ENCODE measurements around the gene KCTD7. TPM values are rescaled to one million over a fixed set of nuclear protein-coding genes. Genes with fewer than 3 reads are reported as not detected.
"Not testable (repeated sequence)": the region's sequence is repeated elsewhere in the genome, so short reads cannot be mapped to it uniquely, and the experiment has no call there.

The KCTD7 gene
- total and polyA plus RNA-seq, 4 donors: 1.4 to 5.1 (median 2.9) TPM

GRCh38 chr7:66682350-66683093 lies 53.8 kb downstream of the KCTD7 start:
- WGBS: 2% methylated on average over 66 of the region's 66 CpGs
- Histone ChIP-seq H3K4me3 (ENCODE audit: low read depth in 1 of 3, low read length in 3 of 3) (peak overlapping the region; percentile 46 to 89 (median 83)), H3K27me3 (ENCODE audit: control insufficient read depth in 4 of 4, insufficient read depth in 4 of 4, low read length in 3 of 4) (no peaks in the 10 kb centered on the region), H3K36me3 (ENCODE audit: control insufficient read depth in 4 of 4, insufficient read depth in 3 of 4, low read depth in 1 of 4, low read length in 3 of 4) (no peaks in the 10 kb centered on the region), H3K4me1 (ENCODE audit: control insufficient read depth in 4 of 4, insufficient read depth in 4 of 4, low read length in 3 of 4) (peaks cover 0 to 4% (median 2%) of the 10 kb centered on the region in 4 donors), H3K27ac (ENCODE audit: low read depth in 1 of 2, low read length in 2 of 2) (peak overlapping the region; percentile 84 to 98), H3K9me3 (ENCODE audit: control insufficient read depth in 4 of 4, low read length in 3 of 4) (no peaks in the 10 kb centered on the region), H3K9ac (ENCODE audit: low read depth in 1 of 2, low read length in 2 of 2) (peak overlapping the region; percentile 24 to 99)
- TF ChIP-seq EGR1 (IDR thresholded peaks at IDR 0.05; ENCODE audit: low read depth in 2 of 2): no peak
- no peak for TF ChIP-seq HNF4G (IDR thresholded peaks at IDR 0.05)
- no peak for TF ChIP-seq FOXA2 (IDR thresholded peaks at IDR 0.05)
- no peak for TF ChIP-seq JUND (IDR thresholded peaks at IDR 0.05)
- no peak for TF ChIP-seq GABPA (IDR thresholded peaks at IDR 0.05 in 1 of 2, conservative IDR thresholded peaks at IDR 0.05 in 1 of 2)
- TF ChIP-seq RAD21 (IDR thresholded peaks at IDR 0.05): no peak
- no peak for TF ChIP-seq CTCF (IDR thresholded peaks at IDR 0.05; ENCODE audit: low read depth, low read length, missing input control)
- DNase-seq (ENCODE audit: low spot score): no peak

GRCh38 chr7:66683094-66683769 lies 54.6 kb downstream of the KCTD7 start:
- Histone ChIP-seq H3K27ac (ENCODE audit: low read depth in 1 of 2, low read length in 2 of 2) (peak overlapping the region; percentile 84 to 98), H3K4me3 (ENCODE audit: low read depth in 1 of 3, low read length in 3 of 3) (peak overlapping the region; percentile 25 to 83 (median 46))
- 86% methylated on average over 10 of the region's 10 CpGs for WGBS

GRCh38 chr7:66683770-66684123 lies 55.1 kb downstream of the KCTD7 start:
- no peaks in the 10 kb centered on the region for H3K9me3 ChIP-seq (ENCODE audit: control insufficient read depth in 4 of 4, low read length in 3 of 4)
- no peak overlapping the region for H3K9ac ChIP-seq (ENCODE audit: low read depth in 1 of 2, low read length in 2 of 2)
- no peaks in the 10 kb centered on the region for H3K36me3 ChIP-seq (ENCODE audit: control insufficient read depth in 4 of 4, insufficient read depth in 3 of 4, low read depth in 1 of 4, low read length in 3 of 4)
- peaks cover 0 to 4% (median 2%) of the 10 kb centered on the region in 4 donors for H3K4me1 ChIP-seq (ENCODE audit: control insufficient read depth in 4 of 4, insufficient read depth in 4 of 4, low read length in 3 of 4)
- 94% methylated on average over 9 of the region's 9 CpGs for WGBS
- no peaks in the 10 kb centered on the region for H3K27me3 ChIP-seq (ENCODE audit: control insufficient read depth in 4 of 4, insufficient read depth in 4 of 4, low read length in 3 of 4)
- H3K4me3 ChIP-seq (ENCODE audit: low read depth in 1 of 3, low read length in 3 of 3): no peak overlapping the region
- no peak for DNase-seq (ENCODE audit: low spot score)
- peak overlapping the region in 1 of 2 donors; percentile 34 for H3K27ac ChIP-seq (ENCODE audit: low read depth in 1 of 2, low read length in 2 of 2)
- TF ChIP-seq GABPA (IDR thresholded peaks at IDR 0.05 in 1 of 2, conservative IDR thresholded peaks at IDR 0.05 in 1 of 2): no peak
- TF ChIP-seq TAF1 (conservative IDR thresholded peaks at IDR 0.05): no peak
- no peak for TF ChIP-seq FOXA1 (IDR thresholded peaks at IDR 0.05)
- TF ChIP-seq REST (IDR thresholded peaks at IDR 0.05): no peak
- TF ChIP-seq HNF4A (conservative IDR thresholded peaks at IDR 0.05): no peak
- TF ChIP-seq RAD21 (IDR thresholded peaks at IDR 0.05): no peak
- TF ChIP-seq JUND (IDR thresholded peaks at IDR 0.05): no peak
- no peak for TF ChIP-seq YY1 (IDR thresholded peaks at IDR 0.05)
- no peak for TF ChIP-seq EGR1 (IDR thresholded peaks at IDR 0.05; ENCODE audit: low read depth in 2 of 2)
- no peak for TF ChIP-seq SP1 (IDR thresholded peaks at IDR 0.05)
- TF ChIP-seq HNF4G (IDR thresholded peaks at IDR 0.05): no peak
- no peak for TF ChIP-seq ATF3 (IDR thresholded peaks at IDR 0.05)
- TF ChIP-seq CTCF (IDR thresholded peaks at IDR 0.05; ENCODE audit: low read depth, low read length, missing input control): no peak
- no peak for TF ChIP-seq MAX (IDR thresholded peaks at IDR 0.05)
- TF ChIP-seq RXRA (IDR thresholded peaks at IDR 0.05): no peak
- no peak for TF ChIP-seq NR2F2 (IDR thresholded peaks at IDR 0.05)

More at GRCh38 chr7:66683094-66683769, 54.6 kb downstream of the KCTD7 start:
- not testable (repeated sequence) for H3K36me3 ChIP-seq (ENCODE audit: control insufficient read depth in 4 of 4, insufficient read depth in 3 of 4, low read depth in 1 of 4, low read length in 3 of 4); H3K9me3 ChIP-seq (ENCODE audit: control insufficient read depth in 4 of 4, low read length in 3 of 4); H3K27me3 ChIP-seq (ENCODE audit: control insufficient read depth in 4 of 4, insufficient read depth in 4 of 4, low read length in 3 of 4); H3K4me1 ChIP-seq (ENCODE audit: control insufficient read depth in 4 of 4, insufficient read depth in 4 of 4, low read length in 3 of 4); H3K9ac ChIP-seq (ENCODE audit: low read depth in 1 of 2, low read length in 2 of 2); DNase-seq (ENCODE audit: low spot score)
